ENCODE data around the gene ERP27. TPM values are rescaled to one million over a fixed set of nuclear protein-coding genes. Genes with fewer than 3 reads are reported as not detected.

ERP27 gene
- polyA plus RNA-seq, 1 of the 3 experiments (the other 2 are of a cell fraction): 0.64 TPM

DNA sequence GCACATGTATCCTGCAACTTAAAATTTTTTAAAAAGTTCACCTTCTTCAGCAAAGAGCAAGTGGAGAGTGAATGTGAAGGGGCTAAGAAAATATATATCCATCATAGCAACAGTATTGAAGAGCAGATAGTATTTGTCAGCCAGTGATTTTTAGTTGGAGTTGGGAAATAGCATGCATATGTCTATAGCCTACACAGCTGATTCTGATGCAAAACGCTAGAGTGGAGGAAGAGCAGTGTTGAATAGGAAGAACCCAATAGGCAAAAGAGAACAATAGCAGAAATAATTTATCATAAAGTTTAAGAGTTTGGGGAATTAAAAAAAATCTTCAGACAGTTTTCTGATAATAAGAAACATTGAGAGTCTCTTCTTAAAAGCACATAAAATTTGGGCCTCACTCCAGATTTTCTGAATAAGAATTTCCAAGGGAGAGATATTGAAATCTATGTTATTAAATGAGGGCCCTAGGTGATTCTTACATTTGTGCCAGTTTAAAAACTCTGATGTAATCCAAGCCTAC, 46.5 kb upstream of the ERP27 start:
- POLR2A ChIA-PET: no interaction called here

GRCh38 chr12:14984036-14984435, 45.7 kb upstream of the ERP27 start:
- CTCF ChIA-PET: interaction anchor here (1.0 to 1.2 kb wide), 2 partner anchors 12 to 13 kb away, joined by 3 to 5 read pairs; no protein-coding TSS in a partner anchor
- Histone ChIP-seq H2AFZ (ENCODE audit: low read depth) (no peak overlapping the region), H3K27me3 (ENCODE audit: insufficient read depth) (no peaks in the 10 kb centered on the region), H4K20me1 (ENCODE audit: insufficient read depth) (no peaks in the 10 kb centered on the region), H3K36me3 (replicated peaks in 1 of 2; ENCODE audit: control insufficient read depth in 1 of 2, insufficient read depth in 2 of 2, low read length in 1 of 2) (no peaks in the 10 kb centered on the region), H3F3A (replicated peaks; ENCODE audit: insufficient read depth) (no peaks in the 10 kb centered on the region), H3K9me3 (0 out of 2 replicates have a peak, but pooled peaks cover 6% of the 10 kb centered on the region), H3K27ac (ENCODE audit: low read depth in 2 of 2, low read length in 1 of 2) (no peak overlapping the region), H3K9ac (no peak overlapping the region), H3K9me2 (no peaks in the 10 kb centered on the region), H3K79me2 (ENCODE audit: insufficient read depth) (no peaks in the 10 kb centered on the region), H3K4me1 (ENCODE audit: control insufficient read depth in 1 of 2, insufficient read depth in 2 of 2, low read depth in 1 of 2, low read length in 1 of 2) (no peaks in the 10 kb centered on the region), H3K4me3 (ENCODE audit: low read depth in 2 of 2, low read length in 1 of 2) (no peak overlapping the region), H3K4me2 (no peak overlapping the region)
- DNase-seq: no peak
- POLR2A ChIA-PET: no interaction called here
- 7% methylated on average over 1 of the region's 1 CpG for WGBS (ENCODE audit: low lambda C conversion rate)
- TF ChIP-seq POLR2AphosphoS5 (IDR thresholded peaks at IDR 0.05; ENCODE audit: low read depth, low read length) (no peak), EZH2phosphoT487 (IDR thresholded peaks at IDR 0.05; ENCODE audit: borderline replicate concordance, low read depth) (no peak), RXRA (IDR thresholded peaks at IDR 0.05; ENCODE audit: borderline replicate concordance, low read depth) (no peak), GATA2 (CRISPR knock-in tag; IDR thresholded peaks at IDR 0.05) (no peak), TCF12 (IDR thresholded peaks at IDR 0.05) (no peak), TEAD4 (IDR thresholded peaks at IDR 0.05; ENCODE audit: borderline replicate concordance, insufficient read depth) (no peak), CTCF (IDR thresholded peaks at IDR 0.05) (no peak), MEF2A (IDR thresholded peaks at IDR 0.05; ENCODE audit: borderline replicate concordance, low read depth) (no peak)
- TF ChIP-seq, protein P1, sequence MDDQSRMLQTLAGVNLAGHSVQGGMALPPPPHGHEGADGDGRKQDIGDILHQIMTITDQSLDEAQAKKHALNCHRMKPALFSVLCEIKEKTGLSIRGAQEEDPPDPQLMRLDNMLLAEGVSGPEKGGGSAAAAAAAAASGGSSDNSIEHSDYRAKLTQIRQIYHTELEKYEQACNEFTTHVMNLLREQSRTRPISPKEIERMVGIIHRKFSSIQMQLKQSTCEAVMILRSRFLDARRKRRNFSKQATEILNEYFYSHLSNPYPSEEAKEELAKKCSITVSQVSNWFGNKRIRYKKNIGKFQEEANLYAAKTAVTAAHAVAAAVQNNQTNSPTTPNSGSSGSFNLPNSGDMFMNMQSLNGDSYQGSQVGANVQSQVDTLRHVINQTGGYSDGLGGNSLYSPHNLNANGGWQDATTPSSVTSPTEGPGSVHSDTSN (IDR thresholded peaks at IDR 0.05): no peak
- TF ChIP-seq, protein P2, sequence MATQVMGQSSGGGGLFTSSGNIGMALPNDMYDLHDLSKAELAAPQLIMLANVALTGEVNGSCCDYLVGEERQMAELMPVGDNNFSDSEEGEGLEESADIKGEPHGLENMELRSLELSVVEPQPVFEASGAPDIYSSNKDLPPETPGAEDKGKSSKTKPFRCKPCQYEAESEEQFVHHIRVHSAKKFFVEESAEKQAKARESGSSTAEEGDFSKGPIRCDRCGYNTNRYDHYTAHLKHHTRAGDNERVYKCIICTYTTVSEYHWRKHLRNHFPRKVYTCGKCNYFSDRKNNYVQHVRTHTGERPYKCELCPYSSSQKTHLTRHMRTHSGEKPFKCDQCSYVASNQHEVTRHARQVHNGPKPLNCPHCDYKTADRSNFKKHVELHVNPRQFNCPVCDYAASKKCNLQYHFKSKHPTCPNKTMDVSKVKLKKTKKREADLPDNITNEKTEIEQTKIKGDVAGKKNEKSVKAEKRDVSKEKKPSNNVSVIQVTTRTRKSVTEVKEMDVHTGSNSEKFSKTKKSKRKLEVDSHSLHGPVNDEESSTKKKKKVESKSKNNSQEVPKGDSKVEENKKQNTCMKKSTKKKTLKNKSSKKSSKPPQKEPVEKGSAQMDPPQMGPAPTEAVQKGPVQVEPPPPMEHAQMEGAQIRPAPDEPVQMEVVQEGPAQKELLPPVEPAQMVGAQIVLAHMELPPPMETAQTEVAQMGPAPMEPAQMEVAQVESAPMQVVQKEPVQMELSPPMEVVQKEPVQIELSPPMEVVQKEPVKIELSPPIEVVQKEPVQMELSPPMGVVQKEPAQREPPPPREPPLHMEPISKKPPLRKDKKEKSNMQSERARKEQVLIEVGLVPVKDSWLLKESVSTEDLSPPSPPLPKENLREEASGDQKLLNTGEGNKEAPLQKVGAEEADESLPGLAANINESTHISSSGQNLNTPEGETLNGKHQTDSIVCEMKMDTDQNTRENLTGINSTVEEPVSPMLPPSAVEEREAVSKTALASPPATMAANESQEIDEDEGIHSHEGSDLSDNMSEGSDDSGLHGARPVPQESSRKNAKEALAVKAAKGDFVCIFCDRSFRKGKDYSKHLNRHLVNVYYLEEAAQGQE (IDR thresholded peaks at IDR 0.05; ENCODE audit: low read depth, low read length): no peak
- TF ChIP-seq, protein P3, sequence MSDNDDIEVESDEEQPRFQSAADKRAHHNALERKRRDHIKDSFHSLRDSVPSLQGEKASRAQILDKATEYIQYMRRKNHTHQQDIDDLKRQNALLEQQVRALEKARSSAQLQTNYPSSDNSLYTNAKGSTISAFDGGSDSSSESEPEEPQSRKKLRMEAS (IDR thresholded peaks at IDR 0.05; ENCODE audit: low read depth): no peak

More for the DNA sequence above, 46.5 kb upstream of the ERP27 start:
- Histone ChIP-seq H2AFZ (ENCODE audit: low read depth) (no peak overlapping the region), H3K9me2 (no peaks in the 10 kb centered on the region), H3K9ac (no peak overlapping the region), H3K27ac (ENCODE audit: low read depth in 2 of 2, low read length in 1 of 2) (no peak overlapping the region), H3K4me1 (ENCODE audit: control insufficient read depth in 1 of 2, insufficient read depth in 2 of 2, low read depth in 1 of 2, low read length in 1 of 2) (no peaks in the 10 kb centered on the region), H3F3A (replicated peaks; ENCODE audit: insufficient read depth) (no peaks in the 10 kb centered on the region), H3K4me3 (ENCODE audit: low read depth in 2 of 2, low read length in 1 of 2) (no peak overlapping the region), H3K79me2 (ENCODE audit: insufficient read depth) (no peaks in the 10 kb centered on the region), H3K27me3 (ENCODE audit: insufficient read depth) (no peaks in the 10 kb centered on the region), H3K4me2 (no peak overlapping the region), H4K20me1 (ENCODE audit: insufficient read depth) (no peaks in the 10 kb centered on the region), H3K36me3 (replicated peaks in 1 of 2; ENCODE audit: control insufficient read depth in 1 of 2, insufficient read depth in 2 of 2, low read length in 1 of 2) (no peaks in the 10 kb centered on the region), H3K9me3 (0 out of 2 replicates have a peak, but pooled peaks cover 6% of the 10 kb centered on the region)
- TF ChIP-seq GABPA (IDR thresholded peaks at IDR 0.05; ENCODE audit: low read depth) (no peak), TCF12 (IDR thresholded peaks at IDR 0.05) (no peak), RFX5 (IDR thresholded peaks at IDR 0.05; ENCODE audit: low read length) (no peak), RCOR1 (IDR thresholded peaks at IDR 0.05; ENCODE audit: low read length) (no peak), MEF2A (IDR thresholded peaks at IDR 0.05; ENCODE audit: borderline replicate concordance, low read depth) (no peak), TEAD4 (IDR thresholded peaks at IDR 0.05; ENCODE audit: borderline replicate concordance, insufficient read depth) (no peak)
- TF ChIP-seq, protein P2 (IDR thresholded peaks at IDR 0.05; ENCODE audit: low read depth, low read length): no peak
- WGBS (ENCODE audit: low lambda C conversion rate): 42% methylated on average over 1 of the region's 1 CpG
- DNase-seq: no peak
- CTCF ChIA-PET: interaction anchor here (1.0 to 2.4 kb wide), 2 partner anchors 11 to 12 kb away, joined by 5 to 9 read pairs; no protein-coding TSS in a partner anchor
